Ishikawa (cell line): ENCODE measurements around the gene KCNG1.

ENCODE experiments used
- CEBPB ChIP-seq: IDR thresholded peaks from 2 replicates; pipeline ENCODE4 v1.6.1; 2012
- CREB1 ChIP-seq: IDR thresholded peaks from 2 replicates; pipeline ENCODE4 v1.6.1; 2012; ENCODE audit warnings: low read depth
- EGR1 ChIP-seq: IDR thresholded peaks from 2 replicates; pipeline ENCODE4 v1.6.1; 2012
- EP300 ChIP-seq: IDR thresholded peaks from 2 replicates; pipeline ENCODE4 v1.6.1; 2012; ENCODE audit warnings: borderline replicate concordance
- FOXM1 ChIP-seq: IDR thresholded peaks from 2 replicates; pipeline ENCODE4 v1.6.1; 2012; ENCODE audit warnings: low read depth, borderline replicate concordance
- MAX ChIP-seq: IDR thresholded peaks from 2 replicates; pipeline ENCODE4 v1.6.1; 2012
- NFIC ChIP-seq: IDR thresholded peaks from 2 replicates; pipeline ENCODE4 v1.6.1; 2012
- RAD21 ChIP-seq: IDR thresholded peaks from 2 replicates; pipeline ENCODE4 v1.6.1; 2012; ENCODE audit warnings: low read depth
- REST ChIP-seq: IDR thresholded peaks from 2 replicates; pipeline ENCODE4 v1.6.1; 2012; ENCODE audit warnings: low read depth, mild to moderate bottlenecking
- TAF1 ChIP-seq: IDR thresholded peaks from 2 replicates; pipeline ENCODE4 v1.6.1; 2012; ENCODE audit warnings: low read depth, mild to moderate bottlenecking
- TCF12 ChIP-seq: IDR thresholded peaks from 2 replicates; pipeline ENCODE4 v1.6.1; 2012; ENCODE audit warnings: low read depth
- TEAD4 ChIP-seq: IDR thresholded peaks from 2 replicates; pipeline ENCODE4 v1.6.1; 2012
- USF1 ChIP-seq: IDR thresholded peaks from 2 replicates; pipeline ENCODE4 v1.6.1; 2012
- YY1 ChIP-seq: IDR thresholded peaks from 2 replicates; pipeline ENCODE4 v1.6.1; 2012; ENCODE audit warnings: low read depth

KCNG1 gene

DNA sequence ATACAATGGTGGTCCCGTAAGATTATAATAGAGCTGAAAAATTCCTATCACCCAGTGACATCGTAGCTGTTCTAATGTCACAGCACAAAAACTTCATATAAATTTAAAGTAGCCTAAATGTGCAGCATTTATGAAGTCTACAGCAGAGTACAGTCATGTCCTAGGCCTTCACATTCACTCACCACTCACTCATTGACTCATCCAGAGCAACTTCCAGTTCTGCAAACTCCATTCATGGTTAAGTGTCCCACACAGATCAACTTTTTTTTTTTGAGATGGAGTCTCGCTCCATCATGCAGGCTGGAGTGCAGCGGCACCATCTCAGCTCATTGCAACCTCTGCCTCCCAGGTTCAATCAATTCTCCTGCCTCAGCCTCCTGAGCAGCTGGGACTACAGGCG is 20.9 kb upstream of the KCNG1 start:
- TF ChIP-seq NFIC: no peak
- TF ChIP-seq CEBPB: no peak
- TF ChIP-seq YY1: no peak

DNA sequence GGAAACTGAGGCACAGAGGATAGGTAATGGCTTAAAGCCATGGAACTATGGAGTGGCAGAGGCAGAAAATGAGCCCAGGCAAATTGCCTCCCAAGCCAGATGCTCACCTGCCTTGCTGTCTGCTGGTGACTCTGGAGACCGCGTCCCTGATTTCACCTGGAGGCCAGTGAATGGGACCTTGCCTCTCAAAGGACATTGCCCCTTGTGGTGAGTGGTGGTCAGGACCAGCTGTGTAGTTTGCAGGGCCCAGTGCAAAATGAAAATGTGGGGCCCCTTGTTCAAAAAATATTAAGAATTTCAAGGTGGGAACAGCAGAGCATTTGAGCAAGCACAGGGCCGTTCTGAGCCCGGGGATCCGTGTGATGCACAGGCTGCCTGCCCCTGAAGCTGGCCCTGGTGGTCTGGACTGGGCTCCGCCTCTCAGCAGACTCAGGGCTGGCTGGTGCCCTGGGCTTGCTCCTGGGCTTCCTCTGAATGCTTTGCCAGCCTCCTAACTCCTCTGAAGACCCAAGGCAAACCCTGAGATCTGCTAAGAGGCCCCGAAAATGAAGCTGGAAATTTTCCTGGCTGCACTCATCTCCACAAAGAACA is 19.8 kb upstream of the KCNG1 start:
- TF ChIP-seq NFIC (no peak), TEAD4 (no peak), CEBPB (no peak)

DNA sequence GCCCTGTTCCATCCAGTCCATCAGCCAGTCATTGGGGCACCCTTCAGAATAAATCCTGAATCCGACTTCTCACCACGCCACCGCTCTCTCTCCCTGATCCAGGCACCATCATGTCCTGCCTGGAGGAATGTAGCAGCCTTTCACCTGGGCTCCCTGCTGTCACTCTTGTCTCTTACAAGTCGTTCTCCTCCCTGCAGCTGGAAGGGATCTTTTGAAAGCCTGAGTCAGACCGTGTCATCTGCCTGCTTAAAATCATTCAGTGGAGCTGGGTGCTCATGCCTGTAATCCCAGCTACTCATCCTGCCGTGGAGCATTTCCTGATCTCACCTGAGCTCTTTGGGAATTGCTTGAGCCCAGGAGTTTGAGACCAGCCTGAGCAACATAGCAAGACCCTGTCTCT is 19.2 kb upstream of the KCNG1 start:
- TF ChIP-seq TCF12: no peak
- TF ChIP-seq MAX: no peak
- TF ChIP-seq REST: no peak
- no peak for TF ChIP-seq EP300
- no peak for TF ChIP-seq TEAD4
- TF ChIP-seq YY1: no peak
- TF ChIP-seq TAF1: no peak
- no peak for TF ChIP-seq FOXM1
- no peak for TF ChIP-seq CEBPB
- TF ChIP-seq CREB1: no peak
- no peak for TF ChIP-seq EGR1

DNA sequence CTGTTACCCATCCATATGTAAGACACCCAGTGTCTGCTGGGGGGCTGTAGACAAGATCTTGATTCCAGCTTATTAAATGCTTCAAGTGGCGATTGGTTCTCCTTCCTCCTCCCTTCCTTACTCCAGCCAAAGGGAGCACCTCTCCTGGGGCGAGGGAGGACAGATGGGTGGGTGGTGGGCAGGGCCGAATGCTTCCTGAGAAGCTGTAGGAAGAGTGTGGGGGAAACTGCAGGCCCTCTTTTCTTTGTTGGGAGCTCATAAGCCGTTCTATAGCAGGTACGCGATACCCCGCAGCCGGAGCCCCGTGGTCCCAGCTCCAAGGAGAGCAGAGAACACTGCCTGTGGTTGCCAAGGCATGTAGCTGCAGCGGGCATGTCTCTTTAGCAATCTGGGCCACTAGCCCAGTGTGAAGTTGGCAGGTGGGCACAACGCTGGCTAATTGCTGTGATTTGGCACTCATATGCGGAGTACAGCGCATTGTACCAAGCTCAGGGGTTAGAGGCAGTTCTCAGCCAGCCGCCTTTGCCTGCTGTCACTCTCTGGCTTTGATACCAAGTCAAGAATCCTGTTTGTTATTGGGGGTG is 14.7 kb upstream of the KCNG1 start:
- TF ChIP-seq EGR1 (no peak), REST (no peak)

GRCh38 chr20:51036827-51037531 is 14.1 kb upstream of the KCNG1 start:
- TF ChIP-seq RAD21 (no peak), CEBPB (no peak), USF1 (no peak)

DNA sequence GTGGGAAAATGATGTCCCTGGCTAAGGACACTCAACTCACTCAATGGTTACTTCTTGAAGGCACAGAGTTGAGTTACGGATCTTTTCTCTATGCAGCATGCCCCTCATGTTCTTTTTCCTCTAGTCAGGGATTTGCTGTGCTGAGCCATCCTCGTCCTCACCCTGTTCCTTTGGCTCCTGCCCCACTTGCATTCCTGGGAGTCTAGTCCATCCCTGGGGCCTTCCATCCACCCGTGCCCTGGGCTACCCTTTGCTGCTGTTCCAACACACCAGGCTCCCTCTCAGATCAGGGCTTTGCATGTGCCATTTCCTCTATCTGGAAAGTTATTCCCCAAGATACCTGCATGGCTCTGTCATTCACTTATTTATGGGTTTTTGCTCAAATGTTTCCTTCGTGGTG is 13.3 kb upstream of the KCNG1 start:
- TF ChIP-seq USF1 (no peak), REST (no peak), CREB1 (no peak), TCF12 (no peak), MAX (no peak), NFIC (no peak), YY1 (no peak), TEAD4 (no peak), RAD21 (no peak)
